RWPE2 (cell line): Measurements from ENCODE around the gene IL21.

Source experiments
- ATAC-seq: fragments of 200-7000 bp; cut with Tn5 transposase; 3 replicates; pipeline ENCODE4 v1.9.1; 2021; ENCODE audit warnings: low read depth
- DNase-seq: peaks from one replicate; pipeline ENCODE4 v3.0.0-alpha.2; 2020; ENCODE audit warnings: low spot score
- H3K27ac ChIP-seq: fragments of 450-650 bp; 2 replicates; pipeline ENCODE4 v1.5.1; 2017; ENCODE audit warnings: mild to moderate bottlenecking; ENCODE audit not compliant: poor library complexity, severe bottlenecking
- H3K27me3 ChIP-seq: fragments of 250-450 bp; sonication (Bioruptor Pico); 2 replicates; pipeline ENCODE4 v1.5.1; 2021; ENCODE audit warnings: mild to moderate bottlenecking, moderate library complexity; ENCODE audit not compliant: insufficient read depth, poor library complexity, severe bottlenecking
- H3K36me3 ChIP-seq: fragments of 250-450 bp; sonication (Bioruptor Pico); 2 replicates; pipeline ENCODE4 v1.5.1; 2020; ENCODE audit warnings: low read depth, mild to moderate bottlenecking, moderate library complexity
- H3K4me1 ChIP-seq: fragments of 250-450 bp; sonication (Bioruptor Pico); 2 replicates; pipeline ENCODE4 v1.5.1; 2021; ENCODE audit warnings: mild to moderate bottlenecking, moderate library complexity; ENCODE audit not compliant: insufficient read depth, poor library complexity, severe bottlenecking
- H3K4me3 ChIP-seq: fragments of 250-450 bp; sonication (Bioruptor Pico); 2 replicates; pipeline ENCODE4 v1.5.1; 2021; ENCODE audit warnings: mild to moderate bottlenecking, moderate library complexity; ENCODE audit not compliant: severe bottlenecking
- H3K9me3 ChIP-seq: fragments of 250-450 bp; sonication (Bioruptor Pico); 2 replicates; pipeline ENCODE4 v1.5.1; 2021; ENCODE audit warnings: mild to moderate bottlenecking, moderate library complexity; ENCODE audit not compliant: severe bottlenecking
- TF ChIP-seq, protein P1 (sequence below): fragments of 450-650 bp; IDR thresholded peaks from one replicate; pipeline ENCODE4 v1.5.1; 2017; ENCODE audit warnings: mild to moderate bottlenecking, moderate library complexity; ENCODE audit not compliant: poor library complexity, severe bottlenecking

Gene IL21

DNA sequence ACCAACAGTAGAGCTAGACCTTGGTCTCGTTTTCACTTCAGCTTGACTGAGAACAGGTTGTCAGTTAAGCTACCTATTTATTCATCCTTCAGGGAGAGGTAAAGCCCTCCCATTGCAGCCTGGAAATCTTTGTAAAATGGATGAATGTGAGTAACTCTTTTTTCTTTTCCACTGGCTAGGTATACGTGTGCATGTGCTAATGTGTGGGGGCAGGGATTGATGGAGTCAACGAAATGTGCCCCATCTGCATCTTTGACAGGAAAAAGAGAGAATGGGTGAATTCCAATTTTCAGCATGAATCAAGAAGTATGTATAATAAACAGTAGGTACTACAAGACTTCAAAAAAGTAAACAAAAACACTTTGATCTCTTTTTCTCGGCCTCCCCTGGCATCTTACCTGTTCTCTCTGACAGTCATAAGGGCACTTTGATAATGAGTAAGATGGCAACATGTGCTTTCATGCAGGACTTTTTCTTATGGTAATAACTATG is at the start of gene IL21:
IL21 (minus strand) TSS at position 51 of the 492 bp plus-strand sequence. CDS start 55 bp downstream, outside the sequence.
- Histone ChIP-seq H3K27me3 (no peaks in the 10 kb centered on the region), H3K4me3 (no peak within 1 kb of the TSS), H3K36me3 (no peaks in the 10 kb centered on the region), H3K9me3 (no peaks in the 10 kb centered on the region), H3K27ac (no peak within 1 kb of the TSS), H3K4me1 (no peaks in the 10 kb centered on the region)
- DNase-seq (no peak), ATAC-seq (no peak)
- TF ChIP-seq, protein P1, sequence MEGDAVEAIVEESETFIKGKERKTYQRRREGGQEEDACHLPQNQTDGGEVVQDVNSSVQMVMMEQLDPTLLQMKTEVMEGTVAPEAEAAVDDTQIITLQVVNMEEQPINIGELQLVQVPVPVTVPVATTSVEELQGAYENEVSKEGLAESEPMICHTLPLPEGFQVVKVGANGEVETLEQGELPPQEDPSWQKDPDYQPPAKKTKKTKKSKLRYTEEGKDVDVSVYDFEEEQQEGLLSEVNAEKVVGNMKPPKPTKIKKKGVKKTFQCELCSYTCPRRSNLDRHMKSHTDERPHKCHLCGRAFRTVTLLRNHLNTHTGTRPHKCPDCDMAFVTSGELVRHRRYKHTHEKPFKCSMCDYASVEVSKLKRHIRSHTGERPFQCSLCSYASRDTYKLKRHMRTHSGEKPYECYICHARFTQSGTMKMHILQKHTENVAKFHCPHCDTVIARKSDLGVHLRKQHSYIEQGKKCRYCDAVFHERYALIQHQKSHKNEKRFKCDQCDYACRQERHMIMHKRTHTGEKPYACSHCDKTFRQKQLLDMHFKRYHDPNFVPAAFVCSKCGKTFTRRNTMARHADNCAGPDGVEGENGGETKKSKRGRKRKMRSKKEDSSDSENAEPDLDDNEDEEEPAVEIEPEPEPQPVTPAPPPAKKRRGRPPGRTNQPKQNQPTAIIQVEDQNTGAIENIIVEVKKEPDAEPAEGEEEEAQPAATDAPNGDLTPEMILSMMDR, result no peak

DNA sequence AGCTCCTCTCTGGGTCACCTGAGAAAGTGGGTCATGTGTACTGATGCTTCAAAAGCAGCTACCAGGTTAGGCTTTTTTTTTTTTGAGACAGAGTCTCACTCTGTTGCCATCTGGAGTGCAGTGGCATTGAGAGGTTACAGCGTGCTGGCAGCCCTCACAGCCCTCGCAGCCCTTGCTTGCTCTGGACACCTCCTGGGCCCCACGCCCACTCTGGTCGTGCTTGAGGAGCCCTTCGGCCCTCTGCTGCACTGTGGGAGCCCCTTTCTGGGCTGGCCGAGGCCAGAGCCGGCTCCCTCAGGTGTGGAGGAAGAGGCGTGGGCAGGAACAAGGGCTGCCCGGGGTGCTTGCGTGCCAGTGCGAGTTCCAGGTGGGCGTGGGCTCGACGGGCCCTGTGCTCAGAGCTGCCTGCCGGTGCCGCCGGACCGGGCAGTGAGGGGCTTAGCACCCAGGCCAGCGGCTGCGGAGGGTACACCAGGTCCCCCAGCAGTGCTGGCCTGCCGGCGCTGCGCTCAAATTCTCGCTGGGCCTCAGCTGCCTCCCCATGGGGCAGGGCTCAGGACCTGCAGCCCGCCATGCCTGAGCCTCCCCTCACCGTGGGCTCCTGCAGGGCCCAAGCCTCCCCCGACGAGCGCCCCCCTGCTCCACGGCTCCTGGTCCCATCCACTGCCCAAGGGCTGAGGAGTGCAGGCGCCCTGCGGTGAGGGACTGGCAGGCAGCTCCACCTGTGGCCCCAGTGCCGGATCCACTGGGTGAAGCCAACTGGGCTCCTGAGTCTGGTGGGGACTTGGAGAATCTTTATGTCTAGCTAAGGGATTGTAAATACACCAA is 49.3 kb upstream of the IL21 start:
- TF ChIP-seq, protein P1, result no peak
- Histone ChIP-seq H3K27me3 (no peaks in the 10 kb centered on the region), H3K9me3 (no peaks in the 10 kb centered on the region), H3K4me1 (peaks cover 46% of the 10 kb centered on the region), H3K27ac (no peak overlapping the region), H3K36me3 (no peaks in the 10 kb centered on the region), H3K4me3 (no peak overlapping the region)
- DNase-seq (no peak), ATAC-seq (no peak)

DNA sequence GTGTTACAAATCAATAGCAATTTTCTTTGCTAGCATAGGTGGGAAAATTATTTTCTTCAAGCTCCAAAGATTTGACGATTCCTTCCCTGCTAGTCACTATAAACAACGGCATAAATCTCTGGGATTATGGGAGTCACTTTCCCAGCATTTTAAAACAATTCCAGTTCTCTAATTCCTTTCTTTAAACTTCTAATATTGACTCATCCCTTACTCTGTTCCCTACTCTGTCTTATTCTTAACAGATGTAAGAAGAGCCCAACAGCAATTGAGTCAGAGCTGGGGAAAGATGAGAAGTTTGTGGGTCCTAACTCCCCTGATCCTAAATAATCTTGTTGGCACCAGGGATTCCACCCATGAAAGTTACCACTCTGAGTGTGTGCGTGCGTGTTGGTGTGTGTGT is 47.4 kb upstream of the IL21 start:
- Histone ChIP-seq H3K27me3 (no peaks in the 10 kb centered on the region), H3K4me1 (peaks cover 60% of the 10 kb centered on the region), H3K36me3 (no peaks in the 10 kb centered on the region), H3K4me3 (no peak overlapping the region), H3K27ac (peak overlapping the region; percentile 81), H3K9me3 (no peaks in the 10 kb centered on the region)
- peak; percentile 60; the same call in 2 of the 3 replicates for ATAC-seq
- no peak for DNase-seq
- TF ChIP-seq, protein P1, result no peak

DNA sequence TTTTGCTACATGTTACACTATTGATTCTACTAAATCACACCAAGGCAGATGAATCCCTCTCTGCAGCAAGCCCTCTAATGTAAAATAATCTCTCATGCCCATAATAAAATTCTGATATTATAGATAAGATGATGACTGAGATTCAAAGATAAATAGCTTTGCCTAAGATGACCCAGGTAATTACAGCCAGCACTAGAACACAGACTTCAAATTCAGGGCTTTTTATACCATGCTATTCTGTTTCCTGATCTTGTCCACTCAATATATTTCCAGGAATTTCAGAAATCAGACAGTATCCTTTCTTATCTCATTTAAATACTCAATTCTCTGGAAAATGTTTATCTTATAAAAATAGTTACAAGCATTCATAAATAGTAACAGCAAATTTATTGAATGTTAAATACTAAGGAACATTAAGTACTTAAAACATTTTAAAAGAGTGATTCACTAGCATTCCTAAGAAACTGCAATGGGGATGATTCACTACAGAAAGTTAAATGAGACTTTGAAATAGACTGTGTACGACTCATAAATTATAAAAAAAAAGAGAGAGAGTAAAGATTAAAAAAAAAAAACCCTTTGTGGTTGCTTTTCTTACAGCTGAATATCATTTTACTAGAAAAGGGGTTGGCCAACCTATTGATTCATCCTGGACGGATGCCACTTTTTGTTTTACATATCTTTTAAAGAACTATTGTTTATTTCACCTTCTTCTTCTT is 45.8 kb upstream of the IL21 start:
- Histone ChIP-seq H3K36me3 (no peaks in the 10 kb centered on the region), H3K4me1 (peaks cover 47% of the 10 kb centered on the region), H3K27me3 (no peaks in the 10 kb centered on the region), H3K9me3 (no peaks in the 10 kb centered on the region), H3K27ac (peak overlapping the region; percentile 81), H3K4me3 (no peak overlapping the region)
- TF ChIP-seq, protein P1, result no peak
- peak; percentile 90 for ATAC-seq
- DNase-seq, result no peak
